Esophagus muscularis mucosa (tissue), 3 donors: ENCODE results near the gene C1QTNF1.

Experiments used
- CTCF ChIP-seq, 3 experiments: fragments of 200-600 bp in 2 of 3; fragments of 450-650 bp in 1 of 3; sonication (generic) in 2 of 3; IDR thresholded peaks; one replicate each; pipeline ENCODE4 v1.5.1; 2017 to 2019; ENCODE audit warnings: antibody characterized with exemption in 3 of 3, mild to moderate bottlenecking in 2 of 3, moderate library complexity in 1 of 3
- EP300 ChIP-seq: sonication (generic); formaldehyde crosslinking; IDR thresholded peaks from one replicate; pipeline ENCODE4 v1.6.1; 2017; ENCODE audit warnings: antibody characterized with exemption

- no peak for TF ChIP-seq EP300
- no peak for TF ChIP-seq CTCF (IDR thresholded peaks at IDR 0.05)
These were observed 46.4 kb downstream of the C1QTNF1 start for GRCh38 chr17:79070266-79070880.
